GM23338 (cell line): ENCODE data around the gene ANO1. TPM values are rescaled to one million over a fixed set of nuclear protein-coding genes. Genes with fewer than 3 reads are reported as not detected.

Experiments
- ATAC-seq: fragments of 200-7000 bp; cut with Tn5 transposase; 3 replicates; pipeline ENCODE4 v1.9.1; 2020
- DNase-seq: peaks from one replicate; pipeline ENCODE4 v3.0.0-alpha.2; 2015; ENCODE audit warnings: low spot score
- H2AFZ ChIP-seq: fragments of 200-600 bp; sonication (generic); 2 replicates; pipeline ENCODE4 v1.8.0; 2016; ENCODE audit warnings: antibody characterized with exemption, mild to moderate bottlenecking, moderate library complexity
- H3F3A ChIP-seq: fragments of 200-600 bp; sonication (generic); replicated peaks from 2 replicates; pipeline ENCODE4 v1.8.0; 2017; ENCODE audit warnings: antibody characterized with exemption, mixed run types, low read depth
- H3K27ac ChIP-seq: fragments of 200-600 bp; sonication (generic); 2 replicates; pipeline ENCODE4 v1.6.1; 2016; ENCODE audit warnings: low read depth
- H3K27me3 ChIP-seq: fragments of 200-600 bp; sonication (generic); 2 replicates; pipeline ENCODE4 v1.8.0; 2016; ENCODE audit warnings: mild to moderate bottlenecking, mixed run types, moderate library complexity; ENCODE audit not compliant: insufficient read depth
- H3K36me3 ChIP-seq: fragments of 200-600 bp; sonication (generic); 2 replicates; pipeline ENCODE4 v1.8.0; 2016; ENCODE audit warnings: mild to moderate bottlenecking; ENCODE audit not compliant: insufficient read depth
- H3K4me1 ChIP-seq: fragments of 200-600 bp; sonication (generic); 2 replicates; pipeline ENCODE4 v1.8.0; 2016; ENCODE audit warnings: mild to moderate bottlenecking, moderate library complexity; ENCODE audit not compliant: insufficient read depth
- H3K4me2 ChIP-seq: fragments of 200-600 bp; sonication (generic); 2 replicates; pipeline ENCODE4 v1.7.1; 2017; ENCODE audit warnings: mixed run types
- H3K4me3 ChIP-seq: fragments of 200-600 bp; sonication (generic); 2 replicates; pipeline ENCODE4 v1.6.1; 2016; ENCODE audit warnings: mixed run types
- H3K79me2 ChIP-seq: fragments of 200-600 bp; sonication (generic); replicated peaks from 2 replicates; pipeline ENCODE4 v1.8.0; 2017; ENCODE audit warnings: mild to moderate bottlenecking; ENCODE audit not compliant: insufficient read depth
- H3K9me2 ChIP-seq: fragments of 200-600 bp; sonication (generic); 2 replicates; pipeline ENCODE4 v1.8.0; 2017; ENCODE audit not compliant: insufficient read depth
- H4K20me1 ChIP-seq: fragments of 200-600 bp; sonication (generic); replicated peaks from 2 replicates; pipeline ENCODE4 v1.8.0; 2017; ENCODE audit warnings: mild to moderate bottlenecking; ENCODE audit not compliant: insufficient read depth
- H3K27ac Mint-ChIP-seq: 2 replicates; pipeline ENCODE4 v1.8.0; 2020; ENCODE audit warnings: inconsistent platforms, mild to moderate bottlenecking, moderate library complexity, mixed read lengths
- H3K27me3 Mint-ChIP-seq: 3 replicates; pipeline ENCODE4 v1.8.0; 2022; ENCODE audit warnings: low read depth, mild to moderate bottlenecking, moderate library complexity, mixed read lengths, inconsistent platforms; ENCODE audit not compliant: insufficient read depth, poor library complexity
- H3K36me3 Mint-ChIP-seq: 3 replicates; pipeline ENCODE4 v1.8.0; 2021; ENCODE audit warnings: low read depth, mild to moderate bottlenecking, inconsistent platforms, moderate library complexity, mixed read lengths
- H3K4me1 Mint-ChIP-seq: 3 replicates; pipeline ENCODE4 v1.8.0; 2020; ENCODE audit warnings: mild to moderate bottlenecking, inconsistent platforms, mixed read lengths
- H3K4me3 Mint-ChIP-seq: 3 replicates; pipeline ENCODE4 v1.8.0; 2021; ENCODE audit warnings: moderate library complexity, mild to moderate bottlenecking, inconsistent platforms, mixed read lengths
- H3K9me3 Mint-ChIP-seq: 3 replicates; pipeline ENCODE4 v1.8.0; 2020; ENCODE audit warnings: moderate library complexity, mild to moderate bottlenecking, inconsistent platforms, mixed read lengths
- CTCF ChIP-seq, 2 experiments: fragments of 200-600 bp in 1 of 2; sonication (generic) in 1 of 2; conservative IDR thresholded peaks; 2 replicates each; pipeline versions ENCODE4 v1.5.1 to v1.6.1; 2016 to 2017; ENCODE audit warnings: antibody characterized with exemption in 2 of 2, low read depth in 2 of 2, mild to moderate bottlenecking in 2 of 2, moderate library complexity in 1 of 2
- EZH2 ChIP-seq: fragments of 200-600 bp; sonication (generic); IDR thresholded peaks from one replicate; pipeline ENCODE4 v1.8.0; 2017; ENCODE audit warnings: antibody characterized with exemption, mild to moderate bottlenecking, low read depth; ENCODE audit not compliant: unreplicated experiment
- EZH2phosphoT487 ChIP-seq: fragments of 200-600 bp; sonication (generic); IDR thresholded peaks from one replicate; pipeline ENCODE4 v1.8.1; 2018; ENCODE audit warnings: antibody characterized with exemption; ENCODE audit not compliant: unreplicated experiment
- JUNB ChIP-seq: IDR thresholded peaks from one replicate; pipeline ENCODE4 v1.6.1; 2016; ENCODE audit warnings: antibody characterized with exemption; ENCODE audit not compliant: unreplicated experiment
- POLR2AphosphoS5 ChIP-seq: IDR thresholded peaks from 2 replicates; pipeline ENCODE4 v1.6.1; 2016; ENCODE audit warnings: antibody characterized with exemption, low read depth
- ZNF114 ChIP-seq: fragments of 250-450 bp; sonication (Bioruptor Pico); IDR thresholded peaks from 2 replicates; pipeline ENCODE4 v1.5.0; 2020; ENCODE audit warnings: mild to moderate bottlenecking, moderate library complexity
- ZNF331 ChIP-seq: fragments of 250-450 bp; sonication (Bioruptor Pico); IDR thresholded peaks from 2 replicates; pipeline ENCODE4 v1.5.0; 2020; ENCODE audit warnings: low read depth, mild to moderate bottlenecking, moderate library complexity
- ZNF462 ChIP-seq: fragments of 250-450 bp; sonication (Bioruptor Pico); IDR thresholded peaks from 2 replicates; pipeline ENCODE4 v1.5.0; 2020; ENCODE audit warnings: mild to moderate bottlenecking, moderate library complexity
- polyA plus RNA-seq: library from polyadenylated mRNA; unstranded; fragments of >200 nt; fragmentation: Nextera tagmentation; extraction: Ambion mirVana; gene quantifications from 2 replicates; pipeline ENCODE4 v1.2.1, GENCODE V29; 2016
- total RNA-seq: library from RNA; depleted of rRNA; stranded (reverse); fragments of >200 nt; shearing (Covaris generic); gene quantifications from 2 replicates; pipeline ENCODE4 v1.2.3, GENCODE V29; 2014

The ANO1 gene
- total and polyA plus RNA-seq, 2 experiments from 2014 or later = 1.4 to 3.4 TPM

- no peak for ATAC-seq
- no peaks in the 10 kb centered on the region for H4K20me1 ChIP-seq
- peaks cover 26% of the 10 kb centered on the region for H3K4me1 Mint-ChIP-seq
- H3K4me2 ChIP-seq = no peak overlapping the region
- no peaks in the 10 kb centered on the region for H3K9me2 ChIP-seq
- H3K9me3 Mint-ChIP-seq = peaks cover 22% of the 10 kb centered on the region
- H2AFZ ChIP-seq = no peak overlapping the region
- H3K27ac ChIP-seq = no peak overlapping the region
- H3K4me3 Mint-ChIP-seq = no peak overlapping the region; the same call in 2 of the 3 replicates
- TF ChIP-seq JUNB (no peak), CTCF (conservative IDR thresholded peaks at IDR 0.05; ENCODE audit: low read depth in 2 of 2) (no peak), EZH2phosphoT487 (no peak), ZNF114 (CRISPR knock-in tag) (no peak)
- H3K4me3 ChIP-seq = no peak overlapping the region
- H3K36me3 ChIP-seq = no peaks in the 10 kb centered on the region
- 0 out of 2 replicates have a peak, but pooled peaks cover 9% of the 10 kb centered on the region for H3K4me1 ChIP-seq
- H3F3A ChIP-seq = no peaks in the 10 kb centered on the region
- H3K79me2 ChIP-seq = no peaks in the 10 kb centered on the region
- no peak for DNase-seq
- H3K27ac Mint-ChIP-seq = no peak overlapping the region
- H3K27me3 Mint-ChIP-seq = peaks cover 19% of the 10 kb centered on the region
- no peaks in the 10 kb centered on the region for H3K27me3 ChIP-seq
- H3K36me3 Mint-ChIP-seq = peaks cover 25% of the 10 kb centered on the region
Observed at GRCh38 chr11:70220920-70221319, 142.8 kb downstream of the ANO1 start.

- ATAC-seq (no peak), DNase-seq (no peak)
- H3K4me3 ChIP-seq = no peak overlapping the region
- Mint-ChIP-seq H3K9me3 (no peaks in the 10 kb centered on the region), H3K4me1 (peaks cover 22% of the 10 kb centered on the region), H3K4me3 (no peak overlapping the region), H3K27me3 (peaks cover 10% of the 10 kb centered on the region), H3K27ac (no peak overlapping the region), H3K36me3 (no peaks in the 10 kb centered on the region)
- H3K27me3 ChIP-seq = no peaks in the 10 kb centered on the region
- H3K4me1 ChIP-seq = no peaks in the 10 kb centered on the region; the same call in 1 of the 2 replicates
- no peaks in the 10 kb centered on the region for H3F3A ChIP-seq
- no peaks in the 10 kb centered on the region for H3K9me2 ChIP-seq
- H3K4me2 ChIP-seq = no peak overlapping the region
- peak overlapping the region; percentile 59 for H2AFZ ChIP-seq
- no peak overlapping the region for H3K27ac ChIP-seq
- H4K20me1 ChIP-seq = no peaks in the 10 kb centered on the region
- H3K36me3 ChIP-seq = no peaks in the 10 kb centered on the region
- H3K79me2 ChIP-seq = no peaks in the 10 kb centered on the region
- TF ChIP-seq EZH2 (no peak), ZNF462 (CRISPR knock-in tag) (no peak), POLR2AphosphoS5 (no peak), EZH2phosphoT487 (no peak), ZNF331 (CRISPR knock-in tag) (no peak), CTCF (conservative IDR thresholded peaks at IDR 0.05; ENCODE audit: low read depth in 2 of 2) (no peak), ZNF114 (CRISPR knock-in tag) (no peak)
Observed at GRCh38 chr11:70225681-70226177, 147.6 kb downstream of the ANO1 start.
